Loucy (cell line): Measurements from ENCODE around the gene CLCNKA.
A peak's percentile ranks its signal among the peaks of the same experiment; 100 is the strongest.

ENCODE experiments used
- H2AFZ ChIP-seq: fragments of 200-600 bp; sonication (generic); 2 replicates; pipeline ENCODE4 v1.6.0; 2016; ENCODE audit warnings: antibody characterized with exemption, mild to moderate bottlenecking, low read length, moderate library complexity
- H3F3A ChIP-seq: fragments of 200-600 bp; 2 replicates; pipeline ENCODE4 v1.6.0; 2016; ENCODE audit warnings: antibody characterized with exemption, low read depth, mild to moderate bottlenecking
- H3K27me3 ChIP-seq: fragments of 200-600 bp; sonication (generic); 2 replicates; pipeline ENCODE4 v1.6.1; 2014; ENCODE audit warnings: low read length, mild to moderate bottlenecking; ENCODE audit not compliant: insufficient read depth, poor library complexity, severe bottlenecking
- H3K36me3 ChIP-seq: fragments of 200-600 bp; sonication (generic); 2 replicates; pipeline ENCODE4 v1.6.1; 2016; ENCODE audit warnings: low read length; ENCODE audit not compliant: insufficient read depth
- H3K4me1 ChIP-seq: fragments of 200-600 bp; sonication (generic); 2 replicates; pipeline ENCODE4 v1.5.1; 2014; ENCODE audit warnings: low read length, mild to moderate bottlenecking; ENCODE audit not compliant: insufficient read depth, poor library complexity, severe bottlenecking
- H3K4me2 ChIP-seq: fragments of 200-600 bp; sonication (generic); 2 replicates; pipeline ENCODE4 v1.6.0; 2014; ENCODE audit warnings: antibody characterized with exemption, low read length, low read depth, mild to moderate bottlenecking; ENCODE audit not compliant: poor library complexity, severe bottlenecking
- H3K4me3 ChIP-seq: fragments of 200-600 bp; sonication (generic); 2 replicates; pipeline ENCODE4 v1.5.1; 2014; ENCODE audit warnings: low read length, mild to moderate bottlenecking, mixed read lengths; ENCODE audit not compliant: poor library complexity, severe bottlenecking
- H3K79me2 ChIP-seq: fragments of 200-600 bp; sonication (generic); 2 replicates; pipeline ENCODE4 v1.6.1; 2014; ENCODE audit warnings: low read length; ENCODE audit not compliant: insufficient read depth
- H3K9ac ChIP-seq: fragments of 200-600 bp; sonication (generic); 2 replicates; pipeline ENCODE4 v1.6.0; 2014; ENCODE audit warnings: mild to moderate bottlenecking, low read depth, low read length, moderate library complexity; ENCODE audit not compliant: poor library complexity, severe bottlenecking
- H3K9me2 ChIP-seq: fragments of 200-600 bp; sonication (generic); replicated peaks from 2 replicates; pipeline ENCODE4 v1.6.1; 2016; ENCODE audit warnings: low read depth, low read length, mixed read lengths
- H3K9me3 ChIP-seq: fragments of 200-600 bp; sonication (generic); 2 replicates; pipeline ENCODE4 v1.6.1; 2014; ENCODE audit warnings: mild to moderate bottlenecking, antibody characterized with exemption, low read length, low read depth; ENCODE audit not compliant: insufficient read depth
- H4K20me1 ChIP-seq: fragments of 200-600 bp; sonication (generic); 2 replicates; pipeline ENCODE4 v1.6.0; 2014; ENCODE audit warnings: antibody characterized with exemption, low read length, mild to moderate bottlenecking; ENCODE audit not compliant: insufficient read depth, poor library complexity, severe bottlenecking
- EZH2phosphoT487 ChIP-seq: fragments of 200-600 bp; IDR thresholded peaks from 2 replicates; pipeline ENCODE4 v1.6.1; 2018; ENCODE audit warnings: antibody characterized with exemption, mild to moderate bottlenecking, moderate library complexity, borderline replicate concordance
- TF ChIP-seq, protein P1 (sequence below): fragments of 200-600 bp; sonication (generic); conservative IDR thresholded peaks from 2 replicates; pipeline ENCODE4 v1.5.1; 2014; ENCODE audit warnings: mild to moderate bottlenecking, antibody characterized with exemption, low read length

Gene CLCNKA

DNA sequence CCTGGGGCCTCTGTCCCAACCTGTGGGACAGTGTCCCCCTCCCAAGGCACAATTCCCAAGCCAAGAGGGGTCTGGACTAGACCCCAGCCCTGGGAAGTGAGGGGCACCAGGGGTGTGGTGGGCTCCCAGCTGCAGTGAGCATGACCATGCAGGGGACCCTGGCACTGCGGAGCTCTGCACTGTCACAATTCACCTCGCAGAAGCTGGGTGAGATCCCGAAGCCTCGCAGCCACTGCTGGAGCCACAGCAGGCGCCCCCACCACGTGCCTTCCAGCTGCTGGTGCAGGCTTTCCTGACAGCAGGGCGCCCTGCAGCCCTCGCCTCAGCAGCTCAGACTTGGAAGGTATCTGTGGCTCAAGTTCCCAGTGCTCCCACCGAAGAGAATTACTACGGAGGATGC is 27.8 kb upstream of the CLCNKA start:
- H3K9me2 ChIP-seq, result no peaks in the 10 kb centered on the region
- no peak overlapping the region for H3K9ac ChIP-seq
- H3K79me2 ChIP-seq, result no peaks in the 10 kb centered on the region
- H3K4me3 ChIP-seq, result no peak overlapping the region
- no peaks in the 10 kb centered on the region for H3F3A ChIP-seq
- no peak overlapping the region for H3K4me2 ChIP-seq
- no peak overlapping the region for H2AFZ ChIP-seq
- H4K20me1 ChIP-seq, result no peaks in the 10 kb centered on the region
- H3K36me3 ChIP-seq, result no peaks in the 10 kb centered on the region
- TF ChIP-seq, protein P1, sequence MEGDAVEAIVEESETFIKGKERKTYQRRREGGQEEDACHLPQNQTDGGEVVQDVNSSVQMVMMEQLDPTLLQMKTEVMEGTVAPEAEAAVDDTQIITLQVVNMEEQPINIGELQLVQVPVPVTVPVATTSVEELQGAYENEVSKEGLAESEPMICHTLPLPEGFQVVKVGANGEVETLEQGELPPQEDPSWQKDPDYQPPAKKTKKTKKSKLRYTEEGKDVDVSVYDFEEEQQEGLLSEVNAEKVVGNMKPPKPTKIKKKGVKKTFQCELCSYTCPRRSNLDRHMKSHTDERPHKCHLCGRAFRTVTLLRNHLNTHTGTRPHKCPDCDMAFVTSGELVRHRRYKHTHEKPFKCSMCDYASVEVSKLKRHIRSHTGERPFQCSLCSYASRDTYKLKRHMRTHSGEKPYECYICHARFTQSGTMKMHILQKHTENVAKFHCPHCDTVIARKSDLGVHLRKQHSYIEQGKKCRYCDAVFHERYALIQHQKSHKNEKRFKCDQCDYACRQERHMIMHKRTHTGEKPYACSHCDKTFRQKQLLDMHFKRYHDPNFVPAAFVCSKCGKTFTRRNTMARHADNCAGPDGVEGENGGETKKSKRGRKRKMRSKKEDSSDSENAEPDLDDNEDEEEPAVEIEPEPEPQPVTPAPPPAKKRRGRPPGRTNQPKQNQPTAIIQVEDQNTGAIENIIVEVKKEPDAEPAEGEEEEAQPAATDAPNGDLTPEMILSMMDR, result no peak
- H3K4me1 ChIP-seq, result no peaks in the 10 kb centered on the region
- H3K9me3 ChIP-seq, result no peaks in the 10 kb centered on the region
- H3K27me3 ChIP-seq, result no peaks in the 10 kb centered on the region

DNA sequence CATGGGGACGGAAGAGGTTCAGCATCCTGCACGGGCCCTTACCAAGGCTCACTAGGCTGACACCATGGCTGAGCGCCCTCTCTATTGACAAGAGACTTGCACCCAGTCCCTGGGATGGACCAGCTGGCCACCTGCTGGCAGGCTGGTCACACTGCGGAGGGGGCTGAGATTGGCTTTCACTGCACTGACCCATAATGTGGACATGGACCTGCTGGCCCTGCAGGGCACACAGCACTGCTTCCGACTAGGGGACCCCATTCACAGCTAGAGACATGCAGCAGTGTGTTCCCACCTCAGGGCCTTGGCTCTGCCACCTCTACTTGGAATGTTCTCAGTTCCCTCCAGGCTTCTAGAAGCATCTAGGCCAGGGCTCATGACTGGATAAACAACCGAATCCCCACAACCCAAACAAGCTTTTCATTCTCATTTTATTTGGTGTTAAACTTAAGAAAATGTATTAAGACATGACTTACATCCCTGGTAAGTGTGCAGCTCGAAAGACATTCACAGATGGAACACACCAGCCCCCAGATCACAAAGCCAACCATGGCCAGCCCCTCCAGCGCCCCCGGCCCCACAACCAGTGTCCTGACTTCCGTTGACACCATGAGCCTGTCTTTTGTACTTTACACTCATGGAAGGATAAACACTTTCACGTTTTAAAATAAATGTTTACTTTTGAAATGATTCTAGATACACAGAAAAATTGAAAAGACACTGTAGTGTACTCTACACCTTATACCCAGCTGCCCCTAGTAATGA is 27.1 kb upstream of the CLCNKA start:
- H2AFZ ChIP-seq, result no peak overlapping the region
- H3K9ac ChIP-seq, result no peak overlapping the region
- no peaks in the 10 kb centered on the region for H4K20me1 ChIP-seq

DNA sequence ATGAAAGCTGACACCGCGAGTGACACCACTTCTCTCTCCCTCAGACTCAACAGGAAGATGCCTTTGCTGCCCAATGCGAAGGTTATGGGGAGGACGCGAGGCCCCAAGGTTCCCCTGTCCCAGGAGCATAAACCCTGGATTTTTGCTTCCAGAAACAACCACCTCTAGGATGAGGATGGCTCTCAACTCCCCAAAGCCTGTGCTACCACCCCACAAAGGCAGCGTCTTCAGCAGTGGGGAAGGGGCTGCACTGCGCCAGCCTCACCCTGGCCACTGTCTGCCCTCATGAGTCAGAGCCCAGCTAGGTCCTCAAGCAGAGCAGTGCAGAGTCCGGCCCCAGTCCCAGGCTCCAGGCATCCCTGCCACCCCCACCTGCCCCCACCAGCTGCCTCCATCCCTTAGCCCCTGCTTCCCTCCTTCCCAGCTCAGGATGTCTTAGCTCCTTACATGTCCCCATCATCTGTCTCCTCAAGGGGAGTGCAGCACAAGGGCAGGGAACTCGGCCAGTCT is 24.7 kb upstream of the CLCNKA start:
- Histone ChIP-seq H3K4me2 (no peak overlapping the region), H2AFZ (no peak overlapping the region), H3K27me3 (no peaks in the 10 kb centered on the region)

More for the DNA sequence above, 27.1 kb upstream of the CLCNKA start:
- Histone ChIP-seq H3K4me1 (no peaks in the 10 kb centered on the region), H3K4me2 (no peak overlapping the region), H3K27me3 (no peaks in the 10 kb centered on the region), H3K9me3 (no peaks in the 10 kb centered on the region), H3K4me3 (no peak overlapping the region), H3K79me2 (no peaks in the 10 kb centered on the region), H3F3A (no peaks in the 10 kb centered on the region), H3K36me3 (no peaks in the 10 kb centered on the region), H3K9me2 (no peaks in the 10 kb centered on the region)
- no peak for TF ChIP-seq EZH2phosphoT487
- TF ChIP-seq, protein P1, result peak; percentile 75

More for the DNA sequence above, 24.7 kb upstream of the CLCNKA start:
- no peaks in the 10 kb centered on the region for H4K20me1 ChIP-seq
- no peaks in the 10 kb centered on the region for H3F3A ChIP-seq
- no peaks in the 10 kb centered on the region for H3K9me3 ChIP-seq
- no peaks in the 10 kb centered on the region for H3K4me1 ChIP-seq
- no peak overlapping the region for H3K9ac ChIP-seq
- TF ChIP-seq, protein P1, result no peak
- TF ChIP-seq EZH2phosphoT487, result no peak
- H3K9me2 ChIP-seq, result no peaks in the 10 kb centered on the region
- no peaks in the 10 kb centered on the region for H3K79me2 ChIP-seq
- H3K36me3 ChIP-seq, result no peaks in the 10 kb centered on the region
- no peak overlapping the region for H3K4me3 ChIP-seq
